Ascending aorta (tissue), 2 donors: Measurements from ENCODE around the gene MIAT. TPM values are rescaled to one million over a fixed set of nuclear protein-coding genes. Genes with fewer than 3 reads are reported as not detected.

Experiments used
- DNase-seq, 2 donors: peaks; one replicate each; pipeline ENCODE4 v3.0.0-alpha.2; 2019; ENCODE audit warnings: low spot score in 2 of 2
- H3K27ac ChIP-seq, 2 donors: fragments of 200-600 bp; sonication (generic); one replicate each; pipeline ENCODE4 v1.5.1; 2016 to 2017; ENCODE audit warnings: mild to moderate bottlenecking in 1 of 2
- H3K27me3 ChIP-seq: fragments of 200-600 bp; sonication (generic); one replicate; pipeline ENCODE4 v1.5.1; 2017
- H3K36me3 ChIP-seq, 2 donors: fragments of 200-600 bp; sonication (generic); one replicate each; pipeline ENCODE4 v1.5.1; 2016
- H3K4me1 ChIP-seq, 2 donors: fragments of 200-600 bp; sonication (generic); one replicate each; pipeline ENCODE4 v1.5.1; 2016 to 2017; ENCODE audit warnings: mild to moderate bottlenecking in 1 of 2
- H3K4me3 ChIP-seq, 2 donors: fragments of 200-600 bp; sonication (generic); one replicate each; pipeline ENCODE4 v1.5.1; 2016 to 2017; ENCODE audit warnings: mild to moderate bottlenecking in 1 of 2
- H3K9me3 ChIP-seq, 2 donors: fragments of 200-600 bp; sonication (generic); one replicate each; pipeline ENCODE4 v1.5.1; 2016
- CTCF ChIP-seq, 3 experiments: fragments of 200-600 bp in 2 of 3; fragments of 450-650 bp in 1 of 3; sonication (generic) in 2 of 3; IDR thresholded peaks; one replicate each; pipeline ENCODE4 v1.5.1; 2016 to 2019; ENCODE audit warnings: antibody characterized with exemption in 3 of 3, mild to moderate bottlenecking in 1 of 3, moderate library complexity in 1 of 3
- intact Hi-C: fragments of 100-400 bp; cut with DNase I; formaldehyde crosslinking; loops from one replicate; pipeline ENCODE4 v1.15.1; 2023
- total RNA-seq: library from RNA; depleted of rRNA; stranded (reverse); fragments of >200 nt; gene quantifications from one replicate; pipeline ENCODE4 v1.1.0, GENCODE V29; 2016

The MIAT gene
- 0.53 TPM for total RNA-seq

DNA sequence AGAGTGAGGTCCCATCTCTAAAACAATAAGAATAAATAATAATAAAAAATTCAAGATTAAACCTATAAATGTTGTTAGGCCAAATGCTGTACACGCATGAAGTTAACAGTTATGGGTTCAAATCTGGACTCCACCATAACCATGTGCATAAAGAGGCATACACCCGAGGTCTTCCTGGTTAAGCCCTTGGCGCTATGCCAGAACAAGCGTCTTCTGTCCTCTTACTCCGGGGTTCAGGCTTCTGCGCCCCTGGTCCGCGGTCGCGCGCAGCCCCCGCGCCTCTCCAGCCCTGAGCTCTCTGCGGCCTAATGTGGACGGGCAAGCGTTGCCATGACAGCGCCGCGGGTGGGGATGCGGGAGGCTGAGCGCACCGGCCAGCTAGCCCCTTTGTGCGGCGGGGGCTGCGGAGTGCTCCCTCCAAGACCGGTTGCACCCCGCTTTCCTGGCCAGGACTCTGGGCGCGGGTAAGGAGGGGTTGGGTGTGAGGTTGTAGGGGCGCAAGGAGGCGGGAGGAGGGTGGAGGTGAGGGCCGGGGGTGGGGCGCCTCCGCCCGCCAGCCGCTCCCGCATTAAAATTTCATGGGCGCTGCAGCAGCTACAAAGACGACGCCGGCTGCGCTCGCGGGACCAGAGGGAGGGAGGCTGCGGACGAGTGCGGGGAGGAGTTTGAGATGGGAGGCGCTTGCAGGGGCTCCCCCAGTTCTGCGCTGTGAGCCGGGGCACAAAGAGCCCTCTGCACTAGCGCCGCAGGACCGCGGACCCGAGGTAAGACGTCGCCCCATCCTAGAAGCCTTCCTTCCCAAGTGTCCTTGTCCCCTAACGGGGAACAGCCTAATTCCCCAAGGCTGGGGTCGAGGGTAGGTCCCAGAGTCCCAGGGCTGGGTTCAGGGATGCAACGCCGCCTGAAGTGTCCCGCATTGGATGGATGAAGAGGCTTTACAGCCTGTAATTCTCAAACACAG lies at the start of gene MIAT:
TSS of gene MIAT (plus strand) at position 698 of the 961 bp plus-strand sequence.
- DNase-seq = no peak
- Histone ChIP-seq H3K27me3 (peaks cover 16% of the 10 kb centered on the region), H3K36me3 (no peaks in the 10 kb centered on the region), H3K27ac (no peak within 1 kb of the TSS), H3K4me1 (peaks cover 7 to 18% of the 10 kb centered on the region in 2 donors), H3K4me3 (peak within 1 kb of the TSS; percentile 36 to 49), H3K9me3 (no peaks in the 10 kb centered on the region)
- TF ChIP-seq CTCF (IDR thresholded peaks at IDR 0.05) = no peak
- intact Hi-C loops = no loop called here

DNA sequence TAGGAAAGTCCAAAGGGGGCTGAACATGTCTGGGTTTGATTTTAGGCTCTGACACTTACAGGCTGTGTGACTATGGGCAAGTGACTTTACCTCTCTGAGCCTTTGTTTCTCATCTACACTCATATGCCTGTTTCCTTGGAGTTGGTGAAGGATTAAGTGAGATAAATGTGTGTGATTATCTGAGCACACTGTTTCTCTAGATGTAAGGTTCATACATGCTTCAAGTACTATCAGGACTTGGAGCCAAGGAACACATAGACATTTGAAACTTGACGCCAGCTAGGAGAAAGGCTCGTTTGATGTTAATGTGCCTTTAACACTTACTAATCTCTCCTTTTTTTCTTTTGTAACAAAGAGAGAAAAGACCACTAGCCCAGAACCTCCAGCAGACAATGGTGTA lies 49.3 kb upstream of the MIAT start:
- Histone ChIP-seq H3K27ac (no peak overlapping the region), H3K36me3 (no peaks in the 10 kb centered on the region), H3K4me1 (no peaks in the 10 kb centered on the region), H3K27me3 (no peaks in the 10 kb centered on the region), H3K9me3 (no peaks in the 10 kb centered on the region), H3K4me3 (no peak overlapping the region)
- intact Hi-C loops = no loop called here
- no peak for DNase-seq
- TF ChIP-seq CTCF (IDR thresholded peaks at IDR 0.05) = no peak

DNA sequence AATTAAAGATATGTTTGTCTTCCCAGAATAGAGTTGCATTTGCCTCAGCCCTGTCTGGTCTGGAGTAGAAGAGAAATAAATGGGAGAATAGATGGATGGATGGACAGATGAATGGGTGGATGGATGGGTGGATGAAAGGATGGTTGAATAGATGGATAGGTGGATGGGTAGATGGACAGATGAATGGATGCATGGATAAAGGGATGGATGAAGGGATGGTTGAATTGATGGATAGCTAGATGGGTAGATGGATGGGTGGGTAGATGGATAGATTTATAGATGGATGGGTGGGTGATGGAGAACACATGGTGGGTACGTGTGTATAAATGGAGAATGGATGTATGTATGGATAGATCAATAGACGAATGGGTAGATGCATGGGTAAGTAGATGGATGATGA lies 48.1 kb upstream of the MIAT start:
- DNase-seq = no peak
- Histone ChIP-seq H3K27me3 (no peaks in the 10 kb centered on the region), H3K4me1 (no peaks in the 10 kb centered on the region), H3K27ac (no peak overlapping the region), H3K9me3 (no peaks in the 10 kb centered on the region), H3K4me3 (no peak overlapping the region), H3K36me3 (no peaks in the 10 kb centered on the region)
- intact Hi-C loops = no loop called here
- TF ChIP-seq CTCF (IDR thresholded peaks at IDR 0.05) = no peak

DNA sequence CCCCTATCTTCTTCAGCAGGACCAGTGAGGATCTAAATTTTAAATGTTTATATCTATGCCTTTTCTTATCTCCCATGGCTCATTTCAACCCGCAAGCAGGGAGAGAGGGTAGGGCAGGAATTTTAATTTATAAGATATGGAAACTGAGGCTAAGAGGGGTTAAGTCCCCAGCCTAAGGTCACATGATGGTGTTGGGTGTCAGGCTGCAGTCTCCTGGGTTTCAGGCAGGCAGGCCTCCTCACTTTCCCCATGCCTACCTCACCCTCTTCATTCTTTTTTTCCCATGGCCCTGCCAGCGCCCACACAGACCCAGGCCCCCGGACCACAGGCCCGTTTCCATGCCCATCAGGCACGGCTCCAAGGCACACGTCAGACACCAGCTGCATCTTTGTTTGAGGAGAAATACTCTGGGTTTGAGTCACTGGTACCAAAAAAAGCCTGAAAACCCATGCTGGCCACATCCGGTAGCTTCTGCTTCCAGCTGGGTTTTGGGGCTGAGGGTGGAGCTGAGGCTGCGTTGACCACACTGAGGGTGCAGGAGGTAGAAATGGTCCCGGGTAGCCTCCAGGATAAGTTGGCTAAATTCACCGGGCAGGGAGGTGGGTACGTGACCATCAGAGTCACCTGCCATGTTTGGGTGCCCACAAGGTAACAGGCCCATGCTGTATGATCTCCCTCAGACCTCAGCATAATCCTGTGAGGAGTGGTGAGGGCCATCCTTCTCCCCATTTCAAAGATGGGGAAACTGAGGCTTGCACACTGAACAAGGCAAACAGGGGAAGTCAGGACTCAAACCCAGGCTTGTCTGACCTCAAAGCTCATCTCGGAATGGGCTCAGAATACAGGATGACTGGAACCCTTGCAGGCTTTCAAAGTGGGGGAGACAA lies 47.1 kb upstream of the MIAT start:
- intact Hi-C loops = no loop called here
- TF ChIP-seq CTCF (IDR thresholded peaks at IDR 0.05) = no peak
- Histone ChIP-seq H3K4me3 (no peak overlapping the region), H3K9me3 (no peaks in the 10 kb centered on the region), H3K27me3 (no peaks in the 10 kb centered on the region), H3K27ac (no peak overlapping the region), H3K4me1 (no peaks in the 10 kb centered on the region), H3K36me3 (no peaks in the 10 kb centered on the region)
- no peak for DNase-seq

- Histone ChIP-seq H3K27ac (no peak overlapping the region), H3K27me3 (no peaks in the 10 kb centered on the region), H3K4me3 (no peak overlapping the region), H3K36me3 (no peaks in the 10 kb centered on the region), H3K4me1 (no peaks in the 10 kb centered on the region), H3K9me3 (no peaks in the 10 kb centered on the region)
- TF ChIP-seq CTCF (IDR thresholded peaks at IDR 0.05) = no peak
- DNase-seq = no peak
- intact Hi-C loops = no loop called here
Observed at GRCh38 chr22:26610996-26611395, 46.4 kb upstream of the MIAT start.
